NCI-H748 (cell line): ENCODE data around the gene SHISA8.
"Not testable (repeated sequence)": the region's sequence is repeated elsewhere in the genome, so short reads cannot be mapped to it uniquely, and the experiment has no call there.

ENCODE experiments used
- DNase-seq: peaks from one replicate; lab custom pipeline; 2025; ENCODE audit not compliant: unreplicated experiment; lab: John Stamatoyannopoulos, UW

The SHISA8 gene

DNA sequence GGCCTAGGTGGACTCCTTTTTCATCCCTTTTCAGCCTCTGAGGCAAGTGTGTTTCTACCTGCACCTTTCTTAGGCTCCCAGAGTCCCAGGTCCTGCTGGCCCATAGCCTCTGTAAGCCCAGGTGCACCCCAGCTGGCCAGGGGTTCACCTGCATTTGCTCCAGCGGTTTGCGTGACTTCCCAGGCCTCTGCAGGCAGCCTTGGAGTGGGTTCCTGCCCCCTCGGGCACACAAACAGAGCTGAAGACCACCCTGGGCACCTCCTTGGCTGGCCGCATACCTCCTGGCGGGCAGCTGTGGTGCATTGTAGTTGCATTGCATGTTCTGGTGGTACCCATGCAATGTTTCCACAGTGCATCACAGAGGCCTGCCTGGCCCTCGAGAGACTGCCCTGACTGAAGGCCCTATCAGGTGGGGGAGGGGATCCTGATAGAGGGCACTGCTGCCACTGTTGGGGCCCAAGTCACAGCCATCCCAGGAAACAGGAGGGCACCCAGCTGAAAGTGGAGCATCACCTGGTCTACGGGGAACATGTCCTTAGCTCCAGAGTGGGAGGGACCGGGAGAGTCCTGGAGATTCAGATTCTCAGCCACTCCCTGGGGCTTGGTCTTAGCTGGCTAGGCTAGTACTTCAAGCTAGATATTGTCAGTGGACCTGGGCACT lies 14.1 kb downstream of the SHISA8 start:
- no peak for DNase-seq

DNA sequence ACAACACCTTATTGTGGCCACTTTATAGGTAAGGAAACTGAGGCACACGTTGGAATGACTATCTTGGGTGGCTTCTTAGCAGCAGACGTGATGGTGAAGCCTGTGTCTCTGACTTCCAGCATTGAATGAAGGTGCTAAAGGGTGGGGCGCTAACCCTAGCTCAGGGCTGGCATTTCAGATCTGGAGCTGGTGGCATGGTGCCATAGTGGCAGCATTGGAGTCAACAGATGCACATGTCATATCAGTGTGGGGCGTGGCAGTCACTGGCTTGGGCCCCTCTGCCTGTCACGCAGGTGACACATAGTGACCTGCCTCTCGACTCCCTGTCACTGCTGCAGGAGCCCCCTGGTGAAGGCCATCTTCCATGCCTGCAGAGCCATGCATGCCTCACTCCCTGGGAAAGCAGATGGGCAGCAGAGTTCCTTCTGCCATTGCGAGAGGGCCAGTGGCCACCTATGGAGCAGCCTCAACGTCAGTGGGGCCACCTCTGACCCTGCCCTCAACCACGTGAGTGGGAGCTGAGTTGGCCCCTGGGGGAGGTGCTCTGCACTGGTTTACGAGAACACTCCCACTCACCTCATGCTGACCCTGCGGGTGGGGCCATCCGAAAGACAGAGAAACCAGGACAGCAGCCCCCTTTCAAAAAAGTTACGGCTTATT lies 14.8 kb downstream of the SHISA8 start:
- no peak for DNase-seq

DNA sequence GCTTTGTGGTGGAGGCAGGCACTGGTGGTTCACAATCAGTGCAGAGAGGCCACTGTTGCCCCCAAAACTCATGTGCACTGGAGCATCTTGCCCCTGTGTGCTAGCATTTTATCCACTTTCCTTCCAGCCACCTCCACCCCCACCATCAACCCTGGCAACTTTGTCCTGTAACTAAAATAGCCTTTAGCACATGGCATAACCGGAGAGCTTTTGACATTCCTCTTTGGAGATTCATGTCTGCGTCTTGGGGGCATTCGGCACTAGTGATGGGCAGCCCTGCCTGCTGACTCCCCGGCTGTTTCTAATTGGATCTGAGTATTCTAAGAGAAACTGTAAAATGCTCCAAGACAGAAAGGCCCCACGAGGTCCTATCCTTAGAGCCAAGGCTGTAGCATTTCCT lies 15.8 kb downstream of the SHISA8 start:
- DNase-seq = no peak

DNA sequence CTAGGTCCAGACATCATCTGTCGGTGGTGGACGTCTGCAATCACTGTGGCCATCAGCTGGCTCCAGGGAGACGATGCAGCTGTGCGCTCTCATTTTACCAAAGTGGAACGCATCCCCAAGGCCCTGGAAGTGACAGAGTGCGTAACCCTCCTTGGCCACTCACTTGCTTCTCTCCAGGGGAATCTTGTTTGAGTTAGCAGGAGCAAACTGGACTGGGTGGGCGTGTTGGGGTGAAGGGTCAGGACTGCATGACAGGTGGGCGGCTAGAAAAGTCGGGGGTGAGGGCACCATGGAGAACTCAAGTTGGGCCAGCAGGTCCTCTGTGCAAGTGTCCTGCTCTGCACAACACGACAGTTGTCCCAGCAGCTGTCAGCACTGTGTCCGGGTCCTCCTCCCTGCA lies 16.2 kb downstream of the SHISA8 start:
- no peak for DNase-seq

DNA sequence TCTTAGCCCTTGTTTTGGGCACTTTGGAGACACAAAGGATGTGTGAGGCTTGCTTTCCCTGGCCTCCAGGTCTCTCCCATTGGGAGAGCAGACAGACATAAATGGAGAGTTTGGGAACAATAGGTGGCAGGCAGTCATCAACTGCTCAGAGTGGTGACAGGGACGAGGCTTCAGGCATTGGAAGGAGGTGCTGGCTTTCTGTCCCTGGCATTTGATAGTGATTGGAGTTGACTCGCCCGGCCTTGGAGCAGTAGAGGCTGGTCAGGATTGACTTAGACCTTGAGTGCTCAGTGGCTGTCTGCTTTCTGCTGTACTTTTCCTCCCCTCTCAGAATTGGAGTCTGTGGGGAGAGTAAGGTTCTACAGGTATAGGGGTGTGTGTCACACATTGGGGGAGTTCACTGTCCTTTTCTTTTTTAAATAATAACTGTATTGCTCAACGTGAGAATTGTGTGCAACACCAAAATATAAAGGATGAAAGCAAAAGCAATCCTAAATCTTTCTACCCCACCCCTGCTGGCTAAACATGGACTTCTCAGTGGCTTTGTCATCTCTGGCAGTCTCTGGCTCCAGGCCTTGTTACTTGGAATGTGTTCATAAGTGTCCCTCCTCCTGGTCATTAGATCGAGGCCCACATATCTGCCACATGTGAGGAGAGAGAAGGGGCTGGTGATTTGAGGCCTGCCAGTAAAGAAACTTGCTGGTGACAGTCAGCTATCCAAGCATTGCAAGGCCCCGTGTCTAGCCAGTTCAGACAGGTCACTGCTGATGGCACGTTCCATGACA lies 21.1 kb downstream of the SHISA8 start:
- DNase-seq = no peak

DNA sequence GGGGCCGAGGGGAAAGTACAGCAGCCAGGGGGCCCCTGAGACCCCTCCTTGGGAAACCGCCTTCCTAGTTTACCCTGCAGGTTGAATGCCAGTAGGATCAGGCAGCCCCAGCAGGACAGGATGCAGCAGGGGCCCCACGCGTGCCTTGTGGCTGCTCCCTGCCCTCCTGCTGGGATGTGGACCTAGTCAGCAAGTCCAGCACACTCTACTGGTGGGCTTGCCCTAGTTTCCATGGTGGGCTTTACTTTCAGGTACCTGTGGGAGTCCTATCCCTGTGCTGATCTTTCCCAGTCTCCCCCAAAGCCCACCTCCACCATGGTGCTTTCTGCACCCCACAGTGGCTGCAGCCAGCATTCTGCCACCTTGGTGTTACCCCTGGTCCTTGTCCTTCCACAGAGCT lies 22.2 kb downstream of the SHISA8 start:
- DNase-seq = no peak

- DNase-seq = no peak
Observed at GRCh38 chr22:41891407-41891806, 23.5 kb downstream of the SHISA8 start.

- DNase-seq = no peak
Observed at GRCh38 chr22:41888627-41889200, 26.2 kb downstream of the SHISA8 start.

DNA sequence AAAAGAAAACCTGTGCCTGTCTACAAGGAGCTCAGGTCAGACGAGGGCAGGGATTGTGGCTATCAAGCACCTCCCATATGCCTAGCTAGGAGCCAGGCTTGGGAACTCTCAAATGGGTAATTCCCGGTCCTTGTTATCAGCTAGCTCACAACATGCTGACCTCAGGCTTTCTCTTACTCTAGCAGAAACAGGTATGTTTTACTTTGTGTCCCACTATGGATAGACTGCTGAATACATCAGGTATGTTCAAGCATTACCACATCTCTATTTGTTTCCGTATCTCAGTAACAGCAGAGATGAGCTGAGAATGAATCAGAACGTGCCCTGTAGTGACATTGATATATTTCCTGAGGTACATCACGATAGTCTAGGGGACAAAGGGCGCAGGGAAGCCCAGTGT lies 29.4 kb downstream of the SHISA8 start:
- no peak for DNase-seq

DNA sequence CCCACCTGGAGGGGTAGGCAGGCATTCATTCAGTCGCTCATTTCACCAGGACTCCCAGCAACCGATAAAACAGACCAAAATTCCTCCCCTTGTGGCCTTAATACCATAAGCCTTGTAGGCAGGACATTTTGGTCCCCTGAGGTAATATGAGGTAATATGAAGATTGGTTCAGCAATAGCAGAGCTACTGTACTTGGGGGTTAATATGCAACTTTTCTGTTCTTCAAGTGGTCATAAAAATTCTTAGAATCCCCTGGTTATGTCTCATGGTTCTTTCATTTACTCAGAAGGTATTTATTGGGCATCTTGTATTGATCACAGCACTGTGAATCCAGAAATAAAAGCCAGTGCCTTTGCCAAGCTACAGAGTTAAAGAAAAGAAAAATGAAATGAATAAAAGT lies 29.8 kb downstream of the SHISA8 start:
- no peak for DNase-seq

DNA sequence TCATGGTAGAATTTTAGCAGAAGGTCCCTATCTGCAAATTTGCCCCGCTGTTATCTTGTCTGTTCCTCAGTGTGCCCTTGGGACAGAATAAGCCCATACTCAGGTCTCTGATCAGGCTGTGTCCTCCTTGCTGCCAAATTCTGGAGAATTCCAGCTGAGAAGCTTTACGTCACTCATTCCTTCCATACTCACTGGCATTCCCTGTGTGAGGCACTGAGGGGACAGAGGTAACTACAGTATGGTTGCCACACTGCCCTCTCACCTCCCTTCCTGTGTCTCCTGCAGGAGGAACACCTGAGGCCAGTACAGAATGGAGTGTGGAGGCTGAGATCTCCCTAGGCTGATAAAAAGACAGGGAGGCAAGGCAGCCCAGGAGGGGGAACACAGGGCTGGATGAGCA lies 31.5 kb downstream of the SHISA8 start:
- DNase-seq = no peak

DNA sequence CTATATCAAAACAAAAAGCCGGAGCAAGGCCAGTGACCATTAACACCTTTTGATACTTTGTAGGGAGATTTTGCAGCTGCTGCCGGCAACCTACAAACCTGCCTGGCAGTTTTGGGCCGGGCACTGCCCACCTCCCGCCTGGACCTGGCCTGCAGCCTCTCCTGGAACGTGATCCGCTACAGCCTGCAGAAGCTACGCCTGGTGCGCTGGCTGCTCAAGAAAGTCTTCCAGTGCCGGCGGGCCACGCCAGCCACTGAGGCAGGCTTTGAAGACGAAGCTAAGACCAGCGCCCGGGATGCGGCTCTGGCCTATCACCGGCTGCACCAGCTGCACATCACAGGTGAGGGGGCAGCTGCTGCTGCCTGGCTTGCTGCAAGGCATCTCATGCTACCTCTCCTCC lies 34.2 kb downstream of the SHISA8 start:
- no peak for DNase-seq

DNA sequence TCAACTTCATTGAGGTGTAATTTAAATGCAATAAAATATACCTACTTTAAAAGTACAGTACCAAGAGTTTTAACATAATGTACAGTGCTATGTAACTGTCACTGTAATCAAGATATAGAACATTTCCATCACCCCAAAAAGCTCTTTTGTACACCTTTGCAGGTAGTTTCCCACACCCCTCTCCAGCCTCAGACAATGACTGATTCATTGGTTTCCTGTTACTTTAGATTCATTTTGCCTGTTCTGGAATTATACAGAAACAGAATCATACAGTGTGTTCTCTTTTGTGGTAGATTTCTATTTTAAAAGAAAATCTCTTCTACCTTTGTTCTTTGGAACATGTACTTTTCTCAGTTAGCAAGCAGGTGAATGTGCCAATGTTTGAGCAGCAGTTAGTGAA lies 38.2 kb downstream of the SHISA8 start:
- DNase-seq = no peak

- DNase-seq = no peak
Observed at GRCh38 chr22:41876275-41876674, 38.6 kb downstream of the SHISA8 start.

DNA sequence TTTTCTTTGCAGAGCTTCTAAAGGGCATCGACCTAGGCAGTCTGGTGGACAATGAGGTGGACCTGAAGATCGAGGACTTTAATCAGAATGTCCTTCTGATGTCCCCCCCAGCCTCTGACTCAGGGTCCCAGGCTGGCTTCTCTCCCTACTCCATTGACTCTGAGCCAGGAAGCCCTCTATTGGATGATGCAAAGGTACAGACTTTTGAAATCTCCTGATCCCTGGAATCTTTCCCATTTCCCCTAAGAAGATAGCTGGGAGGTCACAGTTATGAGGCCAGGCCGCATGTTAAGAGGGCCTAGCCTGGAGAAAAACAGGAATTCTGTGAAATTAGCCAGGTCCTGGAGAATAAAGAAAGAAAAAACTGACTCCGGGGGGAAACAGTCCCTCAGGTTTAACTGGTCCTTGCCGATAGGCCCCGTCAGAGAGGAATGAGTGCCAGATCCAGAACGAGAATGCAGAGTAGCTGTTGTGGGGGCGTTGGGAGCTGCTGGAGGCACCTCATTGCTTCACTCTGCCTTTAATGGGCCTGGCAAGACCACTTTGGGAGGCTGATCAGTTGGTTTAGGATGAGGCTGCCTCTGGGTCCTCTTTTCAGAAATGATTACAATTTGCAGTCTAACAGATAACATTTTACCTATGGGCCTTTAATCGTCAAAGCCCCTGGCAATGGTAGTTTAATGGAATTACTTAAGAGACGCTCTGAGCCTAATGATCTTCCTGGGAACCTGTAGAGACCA lies 39.2 kb downstream of the SHISA8 start:
- DNase-seq = no peak

- DNase-seq = no peak
Observed at GRCh38 chr22:41874090-41874489, 40.8 kb downstream of the SHISA8 start.

GRCh38 chr22:41873391-41873790 lies 41.5 kb downstream of the SHISA8 start:
- no peak for DNase-seq

- no peak for DNase-seq
Observed at GRCh38 chr22:41870786-41871185, 44.1 kb downstream of the SHISA8 start.

DNA sequence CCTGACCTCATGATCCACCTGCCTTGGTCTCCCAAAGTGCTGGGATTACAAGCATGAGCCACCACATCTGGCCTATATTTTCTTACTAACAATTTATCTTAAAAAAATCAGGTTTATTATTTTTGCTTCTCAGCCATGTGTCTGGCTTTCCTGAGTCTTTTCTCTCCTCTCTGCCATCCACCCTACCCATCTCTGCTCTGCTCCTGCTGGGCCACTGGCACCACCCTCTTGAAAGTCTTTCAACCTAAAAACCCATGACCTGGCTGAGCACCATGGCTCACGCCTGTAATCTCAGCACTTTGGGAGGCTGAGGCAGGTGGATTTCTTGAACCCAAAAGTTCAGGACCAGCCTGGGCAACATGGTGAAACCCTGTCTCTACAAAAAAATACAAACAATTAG lies 44.8 kb downstream of the SHISA8 start:
- not testable (repeated sequence) for DNase-seq

GRCh38 chr22:41868556-41868955 lies 46.3 kb downstream of the SHISA8 start:
- no peak for DNase-seq

DNA sequence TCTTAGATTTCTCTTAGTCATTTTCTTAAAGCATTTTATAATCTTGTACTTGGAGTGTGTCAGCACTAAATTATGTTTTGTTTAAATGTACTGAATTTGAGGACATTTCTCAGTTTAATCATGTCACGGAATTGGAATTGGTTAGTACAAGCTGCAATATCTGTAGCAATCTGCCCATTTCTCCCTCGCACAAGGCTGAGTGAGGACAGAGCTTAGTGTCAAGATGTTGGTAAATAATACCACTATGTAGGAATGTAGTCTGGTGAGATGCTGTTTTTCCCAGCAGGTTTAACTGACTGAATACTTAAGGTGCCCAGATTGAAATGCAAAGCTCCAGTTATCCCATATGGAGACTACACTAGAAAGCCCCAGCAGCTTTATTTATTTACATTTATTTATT lies 51.4 kb downstream of the SHISA8 start:
- DNase-seq = no peak
